Keratinocyte (primary cell): ENCODE data around the gene FBXO9. TPM values are rescaled to one million over a fixed set of nuclear protein-coding genes. Genes with fewer than 3 reads are reported as not detected.

ENCODE experiments used
- DNase-seq: peaks from one replicate; pipeline ENCODE4 v3.0.0-alpha.2; 2011; ENCODE audit warnings: low read depth, missing footprints, low spot score
- FAIRE-seq: peaks from 2 replicates; lab custom pipeline; 2011; peaks lifted over from hg19 to GRCh38; lab: Jason Lieb, UNC
- H2AFZ ChIP-seq: 2 replicates; pipeline ENCODE4 v1.6.0; 2012; ENCODE audit warnings: low read length, control low read depth, inconsistent platforms; ENCODE audit not compliant: control insufficient read depth
- H3K27ac ChIP-seq: 2 replicates; pipeline ENCODE4 v1.5.1; 2011; ENCODE audit warnings: low read length; ENCODE audit not compliant: control insufficient read depth, insufficient read depth
- H3K27me3 ChIP-seq: 3 replicates; pipeline ENCODE4 v1.6.0; 2011; ENCODE audit warnings: low read length; ENCODE audit not compliant: control insufficient read depth, insufficient read depth; ENCODE audit errors: extremely low read depth
- H3K36me3 ChIP-seq, 2 experiments: 2 replicates in 1 of 2; 3 replicates in 1 of 2; pipeline ENCODE4 v1.5.1; 2011; ENCODE audit warnings: low read length in 2 of 2, mild to moderate bottlenecking in 1 of 2; ENCODE audit not compliant: control insufficient read depth in 2 of 2, insufficient read depth in 2 of 2; ENCODE audit errors: extremely low read depth in 1 of 2
- H3K4me1 ChIP-seq: 3 replicates; pipeline ENCODE4 v1.5.1; 2011; ENCODE audit warnings: low read length; ENCODE audit not compliant: control insufficient read depth, insufficient read depth; ENCODE audit errors: extremely low read depth
- H3K4me2 ChIP-seq: 3 replicates; pipeline ENCODE4 v1.6.0; 2011; ENCODE audit warnings: low read depth, low read length; ENCODE audit not compliant: control insufficient read depth, insufficient read depth; ENCODE audit errors: extremely low read depth
- H3K4me3 ChIP-seq, 3 experiments: fragments of 200-600 bp in 1 of 3; sonication (generic) in 1 of 3; 2 replicates in 2 of 3; 3 replicates in 1 of 3; pipeline ENCODE4 v1.5.1; 2011 to 2016; ENCODE audit warnings: low read length in 3 of 3, mild to moderate bottlenecking in 3 of 3, control low read depth in 2 of 3, inconsistent platforms in 1 of 3, low read depth in 1 of 3, mixed read lengths in 1 of 3, mixed run types in 1 of 3, moderate library complexity in 1 of 3; ENCODE audit not compliant: control insufficient read depth in 2 of 3, insufficient read depth in 2 of 3; ENCODE audit errors: extremely low read depth in 1 of 3
- H3K79me2 ChIP-seq: 2 replicates; pipeline ENCODE4 v1.6.0; 2012; ENCODE audit warnings: low read length; ENCODE audit not compliant: control insufficient read depth, insufficient read depth
- H3K9ac ChIP-seq: 3 replicates; pipeline ENCODE4 v1.6.0; 2011; ENCODE audit warnings: low read length; ENCODE audit not compliant: control insufficient read depth, insufficient read depth; ENCODE audit errors: extremely low read depth
- H3K9me1 ChIP-seq: 3 replicates; pipeline ENCODE4 v1.6.0; 2011; ENCODE audit warnings: low read length; ENCODE audit not compliant: control insufficient read depth, insufficient read depth; ENCODE audit errors: extremely low read depth
- H3K9me3 ChIP-seq: 2 replicates; pipeline ENCODE4 v1.5.1; 2012; ENCODE audit warnings: low read depth, low read length; ENCODE audit not compliant: control insufficient read depth
- H4K20me1 ChIP-seq: 3 replicates; pipeline ENCODE4 v1.6.0; 2011; ENCODE audit warnings: low read length; ENCODE audit not compliant: control insufficient read depth, insufficient read depth; ENCODE audit errors: extremely low read depth
- CTCF ChIP-seq, 3 experiments: IDR thresholded peaks in 1 of 3; conservative IDR thresholded peaks in 1 of 3; optimal IDR thresholded peaks in 1 of 3; 2 replicates in 2 of 3; 3 replicates in 1 of 3; pipeline versions ENCODE3 to v1.5.1; 2011; ENCODE audit warnings: low read length in 3 of 3, mild to moderate bottlenecking in 3 of 3, moderate library complexity in 2 of 3, control low read depth in 1 of 3, inconsistent platforms in 1 of 3; ENCODE audit not compliant: insufficient read depth in 2 of 3; ENCODE audit errors: extremely low read depth in 1 of 3
- EZH2 ChIP-seq: IDR thresholded peaks from one replicate; pipeline ENCODE4 v1.6.1; 2012; ENCODE audit warnings: inconsistent platforms, mild to moderate bottlenecking, low read length, moderate library complexity
- dilution Hi-C: fragments of 300-500 bp; cut with MboI; formaldehyde crosslinking; loops from one replicate; pipeline ENCODE4 v1.7.0; 2020; ENCODE audit warnings: low sequenced_read_pairs; ENCODE audit not compliant: extremely low pct_ligation_motif_present
- polyA plus RNA-seq, 5 experiments: library from polyadenylated mRNA; depleted of rRNA in 3 of 5; stranded (reverse) in 3 of 5; stranded (forward) in 1 of 5; unstranded in 1 of 5; fragments of >200 nt; gene quantifications; 1 replicate in 1 of 5; 2 replicates in 3 of 5; 3 replicates in 1 of 5; pipeline versions ENCODE4 v1.2.1 to v1.2.3, GENCODE V29; 2011 to 2012; ENCODE audit warnings: missing spikeins in 2 of 5, low read depth in 1 of 5, low replicate concordance in 1 of 5

Gene FBXO9
- polyA plus RNA-seq, 1 donor (not counting 4 experiments of a cell fraction or from before 2014, with no cell fraction given), result 71.8 TPM

GRCh38 chr6:53074347-53074746 is 9.1 kb downstream of the FBXO9 start:
- Histone ChIP-seq H2AFZ (no peak overlapping the region), H3K36me3 (peaks cover 3 to 10% of the 10 kb centered on the region in 2 experiments), H3K79me2 (peaks cover 3% of the 10 kb centered on the region), H3K4me1 (no peaks in the 10 kb centered on the region), H3K4me3 (no peak overlapping the region), H3K27me3 (no peaks in the 10 kb centered on the region), H4K20me1 (no peaks in the 10 kb centered on the region), H3K9me3 (no peaks in the 10 kb centered on the region), H3K27ac (no peak overlapping the region), H3K4me2 (no peak overlapping the region), H3K9me1 (no peaks in the 10 kb centered on the region), H3K9ac (no peak overlapping the region)
- FAIRE-seq (no peak), DNase-seq (no peak)
- dilution Hi-C loops, result no loop called here
- no peak for TF ChIP-seq EZH2
- no peak for TF ChIP-seq CTCF (optimal IDR thresholded peaks at IDR 0.05 in 1 of 3, IDR thresholded peaks at IDR 0.05 in 1 of 3, conservative IDR thresholded peaks at IDR 0.05 in 1 of 3; ENCODE audit: extremely low read depth in 1 of 3, insufficient read depth in 2 of 3, low read length in 3 of 3)

GRCh38 chr6:53080813-53081212 is 15.6 kb downstream of the FBXO9 start:
- H3K27me3 ChIP-seq, result no peaks in the 10 kb centered on the region
- H3K9ac ChIP-seq, result no peak overlapping the region
- TF ChIP-seq EZH2 (no peak), CTCF (optimal IDR thresholded peaks at IDR 0.05 in 1 of 3, IDR thresholded peaks at IDR 0.05 in 1 of 3, conservative IDR thresholded peaks at IDR 0.05 in 1 of 3; ENCODE audit: extremely low read depth in 1 of 3, insufficient read depth in 2 of 3, low read length in 3 of 3) (no peak)
- no peak overlapping the region for H3K4me3 ChIP-seq
- H3K9me1 ChIP-seq, result no peaks in the 10 kb centered on the region
- H3K79me2 ChIP-seq, result no peaks in the 10 kb centered on the region
- H3K36me3 ChIP-seq, result peaks cover 10 to 11% of the 10 kb centered on the region in 2 experiments
- no peaks in the 10 kb centered on the region for H4K20me1 ChIP-seq
- H3K4me1 ChIP-seq, result no peaks in the 10 kb centered on the region
- dilution Hi-C loops, result no loop called here
- FAIRE-seq (no peak), DNase-seq (no peak)
- no peaks in the 10 kb centered on the region for H3K9me3 ChIP-seq
- no peak overlapping the region for H3K4me2 ChIP-seq
- H2AFZ ChIP-seq, result no peak overlapping the region
- H3K27ac ChIP-seq, result no peak overlapping the region
